IPS-20b (cell line): ENCODE data around the gene DMBX1.

Experiments
- H3K27ac ChIP-seq: one replicate; pipeline ENCODE4 v1.5.1; 2013; ENCODE audit warnings: low read length
- H3K27me3 ChIP-seq: 2 replicates; pipeline ENCODE4 v1.6.1; 2013; ENCODE audit warnings: mild to moderate bottlenecking, low read length, inconsistent platforms; ENCODE audit not compliant: insufficient read depth
- H3K36me3 ChIP-seq: 2 replicates; pipeline ENCODE4 v1.6.1; 2013; ENCODE audit warnings: low read depth, mild to moderate bottlenecking, inconsistent platforms, low read length, moderate library complexity; ENCODE audit not compliant: insufficient read depth
- H3K4me1 ChIP-seq: 2 replicates; pipeline ENCODE4 v1.6.1; 2013; ENCODE audit warnings: mild to moderate bottlenecking, control low read depth, inconsistent platforms, low read length, moderate library complexity; ENCODE audit not compliant: insufficient read depth
- H3K4me3 ChIP-seq: 2 replicates; pipeline ENCODE4 v1.5.1; 2013; ENCODE audit warnings: mild to moderate bottlenecking, low read length, inconsistent platforms
- H3K9ac ChIP-seq: 2 replicates; pipeline ENCODE4 v1.6.1; 2013; ENCODE audit warnings: low read depth, mild to moderate bottlenecking, inconsistent platforms, low read length, moderate library complexity
- H3K9me3 ChIP-seq: 2 replicates; pipeline ENCODE4 v1.6.1; 2013; ENCODE audit warnings: mild to moderate bottlenecking, low read depth, low read length, inconsistent platforms; ENCODE audit not compliant: insufficient read depth

Gene DMBX1

GRCh38 chr1:46489638-46490405 is at the start of gene DMBX1:
TSS of gene DMBX1 (plus strand) at chr1:46489836. CDS start at chr1:46507011, 17,175 bp downstream.
- Histone ChIP-seq H3K36me3 (no peaks in the 10 kb centered on the region), H3K27ac (no peak within 1 kb of the TSS), H3K4me1 (peaks cover 16% of the 10 kb centered on the region), H3K9me3 (peaks cover 4% of the 10 kb centered on the region; the same call in 1 of the 2 replicates), H3K9ac (no peak within 1 kb of the TSS), H3K4me3 (peak within 1 kb of the TSS; percentile 66), H3K27me3 (peaks cover 100% of the 10 kb centered on the region)

GRCh38 chr1:46440478-46440877 is 49.2 kb upstream of the DMBX1 start:
- peaks cover 27% of the 10 kb centered on the region for H3K27me3 ChIP-seq
- H3K27ac ChIP-seq = no peak overlapping the region
- no peaks in the 10 kb centered on the region for H3K9me3 ChIP-seq
- no peak overlapping the region for H3K4me3 ChIP-seq
- no peak overlapping the region for H3K9ac ChIP-seq
- H3K4me1 ChIP-seq = no peaks in the 10 kb centered on the region
- H3K36me3 ChIP-seq = no peaks in the 10 kb centered on the region

DNA sequence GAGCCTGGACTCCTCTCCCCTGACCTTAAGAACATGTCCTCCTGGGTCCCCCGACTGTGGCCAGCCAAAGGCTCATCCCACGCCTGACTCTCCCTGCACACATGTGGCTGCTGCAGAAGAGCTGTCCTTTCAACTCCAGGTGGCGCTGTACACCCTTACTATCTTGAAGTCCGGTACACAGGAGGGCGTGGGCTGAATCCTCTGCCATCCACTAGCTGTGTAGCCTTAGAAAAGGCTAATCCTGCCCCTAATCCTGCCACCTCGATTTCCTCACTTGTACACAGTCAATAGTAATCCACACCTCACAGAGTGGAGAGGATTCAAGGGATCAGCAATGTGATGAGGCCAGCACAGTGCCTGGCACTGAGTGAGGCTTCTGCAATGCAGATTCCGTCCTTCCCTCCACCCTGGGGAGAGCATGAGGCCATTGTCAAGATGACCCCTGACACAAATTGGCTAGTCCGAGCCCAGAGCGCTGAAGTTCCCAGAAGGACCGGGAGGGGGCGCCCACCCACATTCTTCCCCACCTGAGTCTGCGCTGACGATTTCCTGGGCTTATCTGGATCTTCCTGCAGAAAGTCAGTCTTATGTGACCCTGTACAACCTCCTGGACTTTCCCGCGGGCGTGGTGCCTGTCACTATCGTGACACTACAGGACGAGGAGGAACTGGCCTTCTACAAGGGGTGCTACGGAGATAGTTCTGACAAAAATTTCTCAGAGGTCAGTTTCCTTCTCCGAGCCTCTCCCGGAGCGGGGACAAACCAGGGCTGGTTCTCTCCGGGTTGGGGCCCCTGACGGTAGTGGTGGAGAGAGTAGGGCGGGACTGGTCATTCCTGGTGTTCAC is 47.1 kb upstream of the DMBX1 start:
- H3K27ac ChIP-seq = no peak overlapping the region
- peak overlapping the region; percentile 44; the same call in 1 of the 2 replicates for H3K9ac ChIP-seq
- peaks cover 44% of the 10 kb centered on the region for H3K27me3 ChIP-seq

DNA sequence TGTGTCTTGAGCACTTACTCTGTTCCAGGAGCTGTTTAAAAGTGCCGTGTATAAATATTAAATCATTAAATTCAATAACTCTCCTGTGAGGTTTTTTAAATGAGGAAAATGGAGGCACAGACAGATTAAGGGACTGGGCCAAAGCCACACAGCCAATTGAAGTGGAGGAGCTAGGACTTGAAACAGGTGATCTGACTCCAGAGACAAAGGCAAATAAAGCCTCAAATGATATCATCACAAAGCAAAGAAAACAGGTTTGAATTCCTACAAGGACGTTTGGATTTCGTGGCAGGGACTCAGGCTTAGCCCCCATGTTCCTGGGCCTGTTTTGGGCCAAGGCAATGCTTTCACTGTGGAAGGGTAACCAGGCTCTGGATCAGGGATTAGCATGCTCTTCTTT is 45.2 kb upstream of the DMBX1 start:
- Histone ChIP-seq H3K9ac (no peak overlapping the region), H3K9me3 (no peaks in the 10 kb centered on the region), H3K36me3 (no peaks in the 10 kb centered on the region), H3K4me3 (no peak overlapping the region), H3K4me1 (peaks cover 8% of the 10 kb centered on the region), H3K27ac (no peak overlapping the region), H3K27me3 (peaks cover 59% of the 10 kb centered on the region)

More for the DNA sequence above, 47.1 kb upstream of the DMBX1 start:
- Histone ChIP-seq H3K9me3 (no peaks in the 10 kb centered on the region), H3K4me3 (peak overlapping the region; percentile 78), H3K36me3 (no peaks in the 10 kb centered on the region), H3K4me1 (peaks cover 6% of the 10 kb centered on the region)

GRCh38 chr1:46445773-46446256 is 43.8 kb upstream of the DMBX1 start:
- peaks cover 72% of the 10 kb centered on the region for H3K27me3 ChIP-seq
- peaks cover 8% of the 10 kb centered on the region for H3K4me1 ChIP-seq
- no peaks in the 10 kb centered on the region for H3K36me3 ChIP-seq
- H3K9ac ChIP-seq = no peak overlapping the region
- H3K4me3 ChIP-seq = no peak overlapping the region
- no peaks in the 10 kb centered on the region for H3K9me3 ChIP-seq
- H3K27ac ChIP-seq = no peak overlapping the region

DNA sequence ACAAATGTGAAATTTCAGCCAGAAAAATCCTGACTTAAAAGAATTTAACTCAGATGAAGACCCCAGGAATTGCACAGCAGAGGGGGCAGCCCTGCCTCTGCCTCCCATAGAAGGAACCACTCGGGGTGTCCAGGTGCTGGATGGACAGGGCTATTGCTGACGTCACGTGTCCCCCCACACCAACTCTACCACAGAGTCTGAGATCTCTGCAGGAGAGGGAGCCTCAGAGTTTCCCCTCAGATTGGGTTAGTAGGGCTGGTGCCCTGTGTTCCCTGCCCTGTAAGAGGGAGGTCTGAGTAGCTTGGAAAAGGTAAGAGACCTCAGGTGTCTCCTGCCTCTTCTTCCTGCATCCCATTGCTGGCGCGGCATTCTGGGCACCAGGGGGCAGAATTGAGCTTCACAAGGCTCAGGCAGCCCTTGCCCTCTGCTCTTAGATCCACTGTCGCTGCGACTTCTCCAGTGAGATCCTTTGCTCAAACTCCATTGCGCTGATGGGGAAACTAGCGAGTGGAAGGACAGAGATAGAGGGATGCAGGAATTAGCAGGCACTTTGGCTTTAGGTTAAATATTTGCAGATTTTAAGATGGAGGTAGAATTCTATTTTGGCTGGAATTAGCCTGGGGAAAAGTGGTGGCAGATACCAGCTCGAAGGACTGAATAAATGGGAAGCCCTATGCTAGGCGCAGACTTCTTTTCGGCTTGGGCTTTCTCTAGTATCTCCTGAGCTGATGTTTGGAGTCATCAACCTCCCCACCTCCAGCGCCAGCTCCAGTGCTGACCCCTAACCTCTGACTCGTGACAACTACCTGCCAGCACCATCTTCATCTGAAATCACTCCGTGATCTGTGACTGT is 42.8 kb upstream of the DMBX1 start:
- no peaks in the 10 kb centered on the region for H3K36me3 ChIP-seq
- H3K27ac ChIP-seq = no peak overlapping the region
- H3K9me3 ChIP-seq = no peaks in the 10 kb centered on the region
- H3K9ac ChIP-seq = no peak overlapping the region
- H3K4me1 ChIP-seq = peaks cover 8% of the 10 kb centered on the region
- H3K4me3 ChIP-seq = no peak overlapping the region
- H3K27me3 ChIP-seq = peaks cover 83% of the 10 kb centered on the region

DNA sequence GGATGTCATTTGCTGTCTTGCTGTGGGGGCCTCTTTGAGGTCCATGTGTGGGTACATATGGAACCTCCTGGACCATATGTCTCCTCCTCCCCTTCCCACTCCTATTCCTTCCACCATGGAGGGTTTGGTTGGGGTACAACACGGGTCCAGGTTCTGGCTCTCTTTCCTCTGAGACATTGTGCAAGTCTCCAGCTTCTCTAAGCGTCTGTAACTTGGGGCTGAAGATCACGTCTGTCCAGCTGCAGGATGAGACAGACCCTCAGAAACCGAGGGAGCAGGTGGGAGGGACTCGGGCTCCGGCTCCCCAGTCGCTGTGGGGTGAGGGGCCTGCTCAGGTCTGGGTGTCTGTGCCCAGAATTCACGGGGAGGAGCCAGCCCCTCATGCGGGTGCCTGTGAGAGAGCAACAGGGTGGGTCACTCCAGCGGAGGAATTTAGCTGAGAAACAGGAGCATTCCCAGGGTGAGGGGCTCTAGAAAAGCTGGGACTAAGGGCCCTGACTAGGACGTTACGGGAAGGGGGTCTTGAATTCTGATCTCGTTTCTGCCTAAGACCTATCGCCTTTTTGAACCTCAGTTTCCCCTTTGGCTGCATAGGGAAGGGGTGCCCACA is 42.0 kb upstream of the DMBX1 start:
- Histone ChIP-seq H3K4me3 (peak overlapping the region; percentile 75; the same call in 1 of the 2 replicates), H3K4me1 (peaks cover 9% of the 10 kb centered on the region), H3K27me3 (peaks cover 90% of the 10 kb centered on the region), H3K27ac (no peak overlapping the region), H3K9me3 (no peaks in the 10 kb centered on the region), H3K9ac (no peak overlapping the region), H3K36me3 (no peaks in the 10 kb centered on the region)

DNA sequence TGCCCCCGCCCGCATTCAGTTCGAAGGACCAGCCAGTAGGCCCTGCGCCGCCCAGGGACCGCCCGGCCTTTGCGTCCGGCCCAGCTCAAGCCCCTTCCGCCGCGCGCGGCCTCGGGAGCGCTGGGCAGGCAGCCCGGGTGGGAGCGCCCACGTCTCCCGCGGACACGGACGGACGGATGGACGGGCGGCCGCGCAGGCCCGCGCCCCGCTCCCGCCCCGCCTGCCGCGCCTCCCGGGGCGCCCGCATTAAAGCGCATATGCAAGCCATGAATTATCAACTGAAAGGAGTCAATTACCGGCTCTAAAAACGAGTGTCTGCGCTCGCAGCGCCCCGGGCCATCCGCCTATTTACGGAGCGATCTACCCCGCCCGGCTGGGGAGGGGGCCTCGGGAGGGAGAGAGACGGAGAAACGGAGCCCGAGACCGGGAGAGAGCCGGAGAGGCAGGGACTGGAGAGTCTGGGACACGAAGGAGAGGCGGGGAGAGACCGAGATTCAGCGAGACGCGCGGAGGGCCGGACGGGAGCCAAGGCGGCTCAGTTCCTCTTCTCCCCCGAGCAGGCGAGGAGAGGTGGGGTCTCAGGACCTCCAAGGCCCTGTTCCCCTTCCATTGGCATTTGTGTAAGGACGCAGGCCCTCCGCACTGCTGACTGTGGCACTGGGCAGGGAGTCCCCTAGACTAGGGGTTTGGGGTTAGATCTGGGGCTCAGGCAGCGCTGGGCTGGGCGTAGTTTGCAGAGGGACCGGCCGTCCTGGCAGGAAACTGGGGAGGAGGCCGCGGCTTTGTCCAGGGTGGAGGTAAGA is 41.3 kb upstream of the DMBX1 start:
- Histone ChIP-seq H3K4me1 (peaks cover 11% of the 10 kb centered on the region), H3K36me3 (no peaks in the 10 kb centered on the region), H3K27ac (no peak overlapping the region), H3K9me3 (no peaks in the 10 kb centered on the region), H3K4me3 (peak overlapping the region; percentile 75), H3K27me3 (peaks cover 97% of the 10 kb centered on the region), H3K9ac (peak overlapping the region; percentile 20; the same call in 1 of the 2 replicates)

DNA sequence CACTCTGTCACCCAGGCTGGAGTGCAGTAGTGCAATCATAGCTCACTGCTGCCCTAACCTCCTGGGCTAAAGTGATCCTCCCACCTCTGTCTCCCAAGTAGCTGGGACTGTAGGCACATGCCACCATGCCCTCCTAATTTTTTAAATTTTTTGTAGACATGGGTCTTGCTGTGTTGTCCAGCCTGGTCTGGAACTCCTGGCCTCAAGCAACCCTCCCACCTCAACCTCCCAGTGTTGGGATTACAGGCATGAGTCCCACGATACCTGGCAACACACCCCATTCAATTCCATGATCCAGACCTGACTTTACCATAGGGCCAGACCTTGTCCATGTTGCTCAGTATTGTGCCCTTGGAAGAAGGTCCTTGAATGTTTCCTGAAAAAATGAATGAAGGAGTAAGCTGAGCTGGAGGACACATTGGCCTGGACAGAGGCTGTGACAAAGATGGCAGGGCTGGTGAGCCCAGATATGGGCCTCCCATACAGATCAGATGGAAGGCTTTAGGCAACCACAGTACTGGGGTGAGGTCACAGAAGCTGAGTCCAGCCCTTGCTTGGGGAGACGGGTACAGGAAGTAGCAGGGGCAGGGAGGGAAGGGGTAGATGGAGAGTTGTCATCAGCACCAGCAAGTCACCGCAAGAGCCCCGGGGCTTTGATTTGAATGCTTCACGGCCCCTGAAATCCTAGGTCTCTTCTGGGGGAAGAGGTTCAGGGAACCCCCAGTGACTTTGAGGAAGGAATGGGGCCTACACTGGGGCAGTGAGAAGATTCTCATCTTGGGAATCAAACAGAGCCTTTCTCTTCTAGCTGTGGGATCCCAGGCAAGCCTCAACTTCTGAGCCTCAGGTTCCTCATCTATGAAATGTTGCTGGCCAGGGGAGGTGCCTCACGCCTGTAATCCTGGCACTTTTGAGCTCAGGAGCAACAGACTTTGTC is 40.1 kb upstream of the DMBX1 start:
- Histone ChIP-seq H3K4me3 (peak overlapping the region; percentile 75; the same call in 1 of the 2 replicates), H3K27me3 (peaks cover 100% of the 10 kb centered on the region), H3K4me1 (peaks cover 15% of the 10 kb centered on the region), H3K27ac (no peak overlapping the region), H3K9me3 (no peaks in the 10 kb centered on the region), H3K36me3 (no peaks in the 10 kb centered on the region), H3K9ac (no peak overlapping the region)

DNA sequence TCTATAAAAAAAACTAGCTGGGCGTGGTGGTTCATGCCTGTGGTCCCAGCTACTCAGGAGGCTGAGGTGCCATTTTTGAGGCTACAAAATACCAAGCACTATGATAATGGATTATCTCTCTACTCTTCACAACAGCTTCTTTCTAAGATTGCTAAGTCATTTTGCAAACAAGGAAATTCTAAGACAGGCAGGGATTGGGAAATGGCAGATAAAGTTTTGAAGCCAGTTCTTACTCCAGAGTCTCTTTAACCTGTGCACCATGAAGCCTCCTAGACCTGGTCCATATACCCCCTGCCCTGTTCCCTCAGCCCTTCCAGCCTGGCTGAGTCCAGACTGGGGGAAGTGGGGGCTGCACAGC is 39.5 kb upstream of the DMBX1 start:
- Histone ChIP-seq H3K9ac (no peak overlapping the region), H3K9me3 (no peaks in the 10 kb centered on the region), H3K27me3 (peaks cover 100% of the 10 kb centered on the region), H3K4me1 (peaks cover 15% of the 10 kb centered on the region), H3K27ac (no peak overlapping the region), H3K4me3 (no peak overlapping the region), H3K36me3 (no peaks in the 10 kb centered on the region)
